Measurements from ENCODE around the gene USP38.

USP38 gene

DNA sequence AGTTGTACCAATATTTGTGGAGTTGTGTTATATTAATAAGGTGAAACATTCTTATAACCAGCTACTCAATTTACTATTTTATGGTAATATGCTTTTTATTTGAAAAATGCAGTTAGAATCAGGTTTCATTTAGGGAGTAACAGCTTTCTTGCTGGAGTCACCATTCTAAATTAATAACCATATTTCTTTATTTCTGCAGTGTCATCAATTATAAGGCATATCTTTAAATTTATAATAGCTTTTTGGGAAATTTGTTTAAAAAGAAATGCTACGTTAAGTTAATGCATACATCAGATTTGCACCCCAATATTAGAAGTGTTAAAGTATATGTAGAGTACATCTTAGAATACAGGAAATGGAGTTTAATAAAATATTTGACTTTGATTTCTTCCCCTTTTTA lies 18.9 kb downstream of the USP38 start:
- no peak for TF ChIP-seq CTCF (IDR thresholded peaks at IDR 0.05; ENCODE audit: low read depth, low read length)
- Histone ChIP-seq H3K9me3 (no peaks in the 10 kb centered on the region), H3K36me3 (peaks cover 64% of the 10 kb centered on the region)

DNA sequence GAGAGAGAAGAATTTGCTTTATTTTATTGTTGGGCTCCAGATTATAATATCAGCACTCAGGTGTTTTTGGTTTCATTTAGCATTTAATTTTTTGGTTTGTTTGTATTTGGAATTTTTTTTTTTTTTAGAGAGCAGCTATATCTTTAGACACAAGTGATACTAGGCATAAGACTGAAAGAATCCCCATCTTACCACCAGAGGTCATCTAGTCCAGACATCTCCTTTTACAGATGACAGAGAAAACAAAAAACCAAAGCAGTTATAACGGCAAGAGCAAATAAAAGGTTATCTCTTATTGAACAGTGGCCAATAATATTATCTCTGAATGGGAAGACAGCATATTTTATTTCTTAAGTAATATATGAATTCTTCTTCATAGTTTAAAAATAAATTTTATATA lies 22.8 kb downstream of the USP38 start:
- peaks cover 56% of the 10 kb centered on the region for H3K36me3 ChIP-seq
- no peak for DNase-seq
- TF ChIP-seq CTCF (IDR thresholded peaks at IDR 0.05; ENCODE audit: low read depth, low read length) = peak; percentile 33

More for the DNA sequence above, 18.9 kb downstream of the USP38 start:
- Histone ChIP-seq H3K4me3 (ENCODE audit: low read depth, low read length) (no peak overlapping the region), H3K27me3 (no peaks in the 10 kb centered on the region), H3K4me1 (peaks cover 3% of the 10 kb centered on the region; the same call in 1 of the 2 replicates)
- DNase-seq = no peak

GRCh38 chr4:143212566-143212965 lies 27.8 kb downstream of the USP38 start:
- Histone ChIP-seq H3K36me3 (peaks cover 34% of the 10 kb centered on the region), H3K9me3 (no peaks in the 10 kb centered on the region), H3K4me3 (ENCODE audit: low read depth, low read length) (no peak overlapping the region), H3K4me1 (no peaks in the 10 kb centered on the region), H3K27me3 (no peaks in the 10 kb centered on the region)
- no peak for DNase-seq
- TF ChIP-seq CTCF (IDR thresholded peaks at IDR 0.05; ENCODE audit: low read depth, low read length) = no peak

More for the DNA sequence above, 22.8 kb downstream of the USP38 start:
- H3K9me3 ChIP-seq = no peaks in the 10 kb centered on the region
- no peaks in the 10 kb centered on the region for H3K27me3 ChIP-seq
- H3K4me1 ChIP-seq = no peaks in the 10 kb centered on the region
- no peak overlapping the region for H3K4me3 ChIP-seq (ENCODE audit: low read depth, low read length)

DNA sequence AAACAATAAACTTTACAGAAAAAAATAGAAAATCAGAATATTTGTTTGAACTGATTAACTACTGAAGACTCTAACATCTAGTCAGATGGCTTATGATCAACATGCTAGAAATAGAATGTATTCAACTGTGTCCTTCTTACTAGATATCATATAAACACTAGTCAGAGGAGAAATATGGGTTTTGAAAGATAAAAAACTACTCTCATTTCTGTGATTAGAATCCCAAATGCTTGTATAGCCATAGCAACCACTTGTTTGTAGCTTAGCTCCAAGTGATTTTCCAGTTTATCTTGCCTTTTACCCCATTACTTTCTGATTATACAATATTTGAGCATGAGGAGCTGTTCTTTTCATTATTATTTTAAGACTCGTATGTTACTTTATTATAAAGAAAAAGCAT lies 31.2 kb downstream of the USP38 start:
- no peak for DNase-seq
- H3K9me3 ChIP-seq = no peaks in the 10 kb centered on the region
- no peaks in the 10 kb centered on the region for H3K4me1 ChIP-seq
- H3K4me3 ChIP-seq (ENCODE audit: low read depth, low read length) = no peak overlapping the region
- no peaks in the 10 kb centered on the region for H3K27me3 ChIP-seq
- TF ChIP-seq CTCF (IDR thresholded peaks at IDR 0.05; ENCODE audit: low read depth, low read length) = no peak
- peaks cover 29% of the 10 kb centered on the region for H3K36me3 ChIP-seq

DNA sequence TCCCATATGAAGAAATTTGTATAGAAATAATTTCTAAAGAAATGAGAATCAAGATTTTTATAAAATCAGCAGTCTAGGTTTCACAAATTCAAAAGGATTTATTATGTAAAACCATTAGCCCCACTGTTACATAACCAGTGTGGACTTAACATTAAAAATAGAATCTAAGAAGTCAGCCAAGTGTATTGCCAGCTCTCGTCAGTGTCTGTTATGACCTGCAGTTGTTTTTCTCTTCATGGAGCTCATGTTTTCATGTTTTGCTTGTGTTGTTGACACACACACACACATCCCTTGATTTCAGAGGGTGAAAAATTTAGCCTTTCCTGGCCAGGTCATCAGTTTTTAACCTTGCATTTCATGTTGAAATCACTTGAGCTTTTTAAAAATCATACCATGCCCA lies 39.5 kb downstream of the USP38 start:
- Histone ChIP-seq H3K9me3 (no peaks in the 10 kb centered on the region), H3K4me3 (ENCODE audit: low read depth, low read length) (no peak overlapping the region), H3K27me3 (no peaks in the 10 kb centered on the region), H3K36me3 (peaks cover 3% of the 10 kb centered on the region), H3K4me1 (no peaks in the 10 kb centered on the region)
- TF ChIP-seq CTCF (IDR thresholded peaks at IDR 0.05; ENCODE audit: low read depth, low read length) = no peak
- DNase-seq = no peak

- H3K36me3 ChIP-seq = peaks cover 3% of the 10 kb centered on the region
- no peaks in the 10 kb centered on the region for H3K9me3 ChIP-seq
- no peaks in the 10 kb centered on the region for H3K27me3 ChIP-seq
- H3K4me3 ChIP-seq (ENCODE audit: low read depth, low read length) = no peak overlapping the region
- TF ChIP-seq CTCF (IDR thresholded peaks at IDR 0.05; ENCODE audit: low read depth, low read length) = no peak
- DNase-seq = no peak
- no peaks in the 10 kb centered on the region for H3K4me1 ChIP-seq
Measured at GRCh38 chr4:143225167-143225566, 40.5 kb downstream of the USP38 start.
